H1 (cell line): Measurements from ENCODE around the gene AFF2. TPM values are rescaled to one million over a fixed set of nuclear protein-coding genes. Genes with fewer than 3 reads are reported as not detected.

Source experiments
- polyA plus RNA-seq, 7 experiments: library from polyadenylated mRNA; depleted of rRNA in 3 of 7; stranded (reverse) in 5 of 7; unstranded in 2 of 7; fragments of >200 nt in 5 of 7; fragments of 200-250 nt in 2 of 7; gene quantifications; 1 replicate in 5 of 7; 2 replicates in 1 of 7; 4 replicates in 1 of 7; pipeline versions ENCODE4 v1.2.1 to v1.2.3, GENCODE V29; 2011 to 2013; ENCODE audit warnings: missing spikeins in 2 of 7, mixed read lengths in 2 of 7
- total RNA-seq: library from RNA; stranded (reverse); fragmentation: NEBNext Ultra II Directional; extraction: Animal tissue kit (Norgen Biotek cat#: 25700); gene quantifications from 2 replicates; pipeline ENCODE4 v1.2.1, GENCODE V29; 2021
- TF ChIP-seq, protein P1 (sequence below): fragments of 300-600 bp; sonication (generic); IDR thresholded peaks from 2 replicates; pipeline ENCODE4 v1.7.1; 2012; ENCODE audit warnings: low read length, moderate library complexity, mild to moderate bottlenecking, inconsistent platforms; ENCODE audit not compliant: insufficient replicate concordance
- TF ChIP-seq, protein P2 (sequence below), 3 experiments: IDR thresholded peaks; 1 replicate in 2 of 3; 2 replicates in 1 of 3; pipeline versions ENCODE4 v1.5.1 to v1.6.1; 2011; ENCODE audit warnings: low read length in 3 of 3, mild to moderate bottlenecking in 3 of 3, inconsistent platforms in 2 of 3, low read depth in 1 of 3, moderate library complexity in 1 of 3; ENCODE audit not compliant: insufficient read depth in 1 of 3; ENCODE audit errors: control extremely low read depth in 1 of 3

Gene AFF2
- total and polyA plus RNA-seq, 2 of the 8 experiments (the other 6 are each of a cell fraction or from before 2014, with no cell fraction given), result 2.0 to 7.3 TPM

DNA sequence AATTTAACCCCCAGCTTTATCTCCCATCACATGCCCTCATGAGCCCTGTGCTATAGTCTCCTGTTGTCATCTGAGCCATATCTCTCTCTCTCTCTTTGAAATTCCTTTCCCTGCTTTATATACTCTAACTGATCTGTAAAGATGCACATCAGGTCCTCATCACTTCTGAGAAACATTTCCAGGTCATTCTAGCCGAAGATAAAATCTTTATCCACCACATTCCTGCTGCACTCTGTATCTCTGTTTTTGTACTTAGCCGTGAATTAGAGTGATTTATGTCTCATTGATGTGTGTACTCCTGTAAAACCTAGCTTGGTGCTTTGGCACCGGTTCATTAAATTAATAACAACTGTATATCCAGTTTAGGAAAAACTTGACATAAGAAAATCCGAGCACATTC, 113.2 kb downstream of the AFF2 start (continued):
- TF ChIP-seq, protein P1, sequence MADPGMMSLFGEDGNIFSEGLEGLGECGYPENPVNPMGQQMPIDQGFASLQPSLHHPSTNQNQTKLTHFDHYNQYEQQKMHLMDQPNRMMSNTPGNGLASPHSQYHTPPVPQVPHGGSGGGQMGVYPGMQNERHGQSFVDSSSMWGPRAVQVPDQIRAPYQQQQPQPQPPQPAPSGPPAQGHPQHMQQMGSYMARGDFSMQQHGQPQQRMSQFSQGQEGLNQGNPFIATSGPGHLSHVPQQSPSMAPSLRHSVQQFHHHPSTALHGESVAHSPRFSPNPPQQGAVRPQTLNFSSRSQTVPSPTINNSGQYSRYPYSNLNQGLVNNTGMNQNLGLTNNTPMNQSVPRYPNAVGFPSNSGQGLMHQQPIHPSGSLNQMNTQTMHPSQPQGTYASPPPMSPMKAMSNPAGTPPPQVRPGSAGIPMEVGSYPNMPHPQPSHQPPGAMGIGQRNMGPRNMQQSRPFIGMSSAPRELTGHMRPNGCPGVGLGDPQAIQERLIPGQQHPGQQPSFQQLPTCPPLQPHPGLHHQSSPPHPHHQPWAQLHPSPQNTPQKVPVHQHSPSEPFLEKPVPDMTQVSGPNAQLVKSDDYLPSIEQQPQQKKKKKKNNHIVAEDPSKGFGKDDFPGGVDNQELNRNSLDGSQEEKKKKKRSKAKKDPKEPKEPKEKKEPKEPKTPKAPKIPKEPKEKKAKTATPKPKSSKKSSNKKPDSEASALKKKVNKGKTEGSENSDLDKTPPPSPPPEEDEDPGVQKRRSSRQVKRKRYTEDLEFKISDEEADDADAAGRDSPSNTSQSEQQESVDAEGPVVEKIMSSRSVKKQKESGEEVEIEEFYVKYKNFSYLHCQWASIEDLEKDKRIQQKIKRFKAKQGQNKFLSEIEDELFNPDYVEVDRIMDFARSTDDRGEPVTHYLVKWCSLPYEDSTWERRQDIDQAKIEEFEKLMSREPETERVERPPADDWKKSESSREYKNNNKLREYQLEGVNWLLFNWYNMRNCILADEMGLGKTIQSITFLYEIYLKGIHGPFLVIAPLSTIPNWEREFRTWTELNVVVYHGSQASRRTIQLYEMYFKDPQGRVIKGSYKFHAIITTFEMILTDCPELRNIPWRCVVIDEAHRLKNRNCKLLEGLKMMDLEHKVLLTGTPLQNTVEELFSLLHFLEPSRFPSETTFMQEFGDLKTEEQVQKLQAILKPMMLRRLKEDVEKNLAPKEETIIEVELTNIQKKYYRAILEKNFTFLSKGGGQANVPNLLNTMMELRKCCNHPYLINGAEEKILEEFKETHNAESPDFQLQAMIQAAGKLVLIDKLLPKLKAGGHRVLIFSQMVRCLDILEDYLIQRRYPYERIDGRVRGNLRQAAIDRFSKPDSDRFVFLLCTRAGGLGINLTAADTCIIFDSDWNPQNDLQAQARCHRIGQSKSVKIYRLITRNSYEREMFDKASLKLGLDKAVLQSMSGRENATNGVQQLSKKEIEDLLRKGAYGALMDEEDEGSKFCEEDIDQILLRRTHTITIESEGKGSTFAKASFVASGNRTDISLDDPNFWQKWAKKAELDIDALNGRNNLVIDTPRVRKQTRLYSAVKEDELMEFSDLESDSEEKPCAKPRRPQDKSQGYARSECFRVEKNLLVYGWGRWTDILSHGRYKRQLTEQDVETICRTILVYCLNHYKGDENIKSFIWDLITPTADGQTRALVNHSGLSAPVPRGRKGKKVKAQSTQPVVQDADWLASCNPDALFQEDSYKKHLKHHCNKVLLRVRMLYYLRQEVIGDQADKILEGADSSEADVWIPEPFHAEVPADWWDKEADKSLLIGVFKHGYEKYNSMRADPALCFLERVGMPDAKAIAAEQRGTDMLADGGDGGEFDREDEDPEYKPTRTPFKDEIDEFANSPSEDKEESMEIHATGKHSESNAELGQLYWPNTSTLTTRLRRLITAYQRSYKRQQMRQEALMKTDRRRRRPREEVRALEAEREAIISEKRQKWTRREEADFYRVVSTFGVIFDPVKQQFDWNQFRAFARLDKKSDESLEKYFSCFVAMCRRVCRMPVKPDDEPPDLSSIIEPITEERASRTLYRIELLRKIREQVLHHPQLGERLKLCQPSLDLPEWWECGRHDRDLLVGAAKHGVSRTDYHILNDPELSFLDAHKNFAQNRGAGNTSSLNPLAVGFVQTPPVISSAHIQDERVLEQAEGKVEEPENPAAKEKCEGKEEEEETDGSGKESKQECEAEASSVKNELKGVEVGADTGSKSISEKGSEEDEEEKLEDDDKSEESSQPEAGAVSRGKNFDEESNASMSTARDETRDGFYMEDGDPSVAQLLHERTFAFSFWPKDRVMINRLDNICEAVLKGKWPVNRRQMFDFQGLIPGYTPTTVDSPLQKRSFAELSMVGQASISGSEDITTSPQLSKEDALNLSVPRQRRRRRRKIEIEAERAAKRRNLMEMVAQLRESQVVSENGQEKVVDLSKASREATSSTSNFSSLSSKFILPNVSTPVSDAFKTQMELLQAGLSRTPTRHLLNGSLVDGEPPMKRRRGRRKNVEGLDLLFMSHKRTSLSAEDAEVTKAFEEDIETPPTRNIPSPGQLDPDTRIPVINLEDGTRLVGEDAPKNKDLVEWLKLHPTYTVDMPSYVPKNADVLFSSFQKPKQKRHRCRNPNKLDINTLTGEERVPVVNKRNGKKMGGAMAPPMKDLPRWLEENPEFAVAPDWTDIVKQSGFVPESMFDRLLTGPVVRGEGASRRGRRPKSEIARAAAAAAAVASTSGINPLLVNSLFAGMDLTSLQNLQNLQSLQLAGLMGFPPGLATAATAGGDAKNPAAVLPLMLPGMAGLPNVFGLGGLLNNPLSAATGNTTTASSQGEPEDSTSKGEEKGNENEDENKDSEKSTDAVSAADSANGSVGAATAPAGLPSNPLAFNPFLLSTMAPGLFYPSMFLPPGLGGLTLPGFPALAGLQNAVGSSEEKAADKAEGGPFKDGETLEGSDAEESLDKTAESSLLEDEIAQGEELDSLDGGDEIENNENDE, result no peak
- TF ChIP-seq, protein P2, sequence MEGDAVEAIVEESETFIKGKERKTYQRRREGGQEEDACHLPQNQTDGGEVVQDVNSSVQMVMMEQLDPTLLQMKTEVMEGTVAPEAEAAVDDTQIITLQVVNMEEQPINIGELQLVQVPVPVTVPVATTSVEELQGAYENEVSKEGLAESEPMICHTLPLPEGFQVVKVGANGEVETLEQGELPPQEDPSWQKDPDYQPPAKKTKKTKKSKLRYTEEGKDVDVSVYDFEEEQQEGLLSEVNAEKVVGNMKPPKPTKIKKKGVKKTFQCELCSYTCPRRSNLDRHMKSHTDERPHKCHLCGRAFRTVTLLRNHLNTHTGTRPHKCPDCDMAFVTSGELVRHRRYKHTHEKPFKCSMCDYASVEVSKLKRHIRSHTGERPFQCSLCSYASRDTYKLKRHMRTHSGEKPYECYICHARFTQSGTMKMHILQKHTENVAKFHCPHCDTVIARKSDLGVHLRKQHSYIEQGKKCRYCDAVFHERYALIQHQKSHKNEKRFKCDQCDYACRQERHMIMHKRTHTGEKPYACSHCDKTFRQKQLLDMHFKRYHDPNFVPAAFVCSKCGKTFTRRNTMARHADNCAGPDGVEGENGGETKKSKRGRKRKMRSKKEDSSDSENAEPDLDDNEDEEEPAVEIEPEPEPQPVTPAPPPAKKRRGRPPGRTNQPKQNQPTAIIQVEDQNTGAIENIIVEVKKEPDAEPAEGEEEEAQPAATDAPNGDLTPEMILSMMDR (IDR thresholded peaks at IDR 0.05; ENCODE audit: control extremely low read depth in 1 of 3, insufficient read depth in 1 of 3, low read depth in 1 of 3, low read length in 3 of 3), result no peak
